LHCN-M2 (cell line): ENCODE data around the gene MYL10. TPM values are rescaled to one million over a fixed set of nuclear protein-coding genes. Genes with fewer than 3 reads are reported as not detected.

ENCODE experiments used
- DNase-seq: peaks from one replicate; pipeline ENCODE4 v3.0.0-alpha.2; 2012; ENCODE audit warnings: low read depth
- total RNA-seq: library from RNA; depleted of rRNA; stranded (reverse); fragments of >200 nt; gene quantifications from 2 replicates; pipeline ENCODE4 v1.2.3, GENCODE V29; 2014

Gene MYL10
- total RNA-seq, 1 experiment from 2014 or later, result 0.34 TPM

DNA sequence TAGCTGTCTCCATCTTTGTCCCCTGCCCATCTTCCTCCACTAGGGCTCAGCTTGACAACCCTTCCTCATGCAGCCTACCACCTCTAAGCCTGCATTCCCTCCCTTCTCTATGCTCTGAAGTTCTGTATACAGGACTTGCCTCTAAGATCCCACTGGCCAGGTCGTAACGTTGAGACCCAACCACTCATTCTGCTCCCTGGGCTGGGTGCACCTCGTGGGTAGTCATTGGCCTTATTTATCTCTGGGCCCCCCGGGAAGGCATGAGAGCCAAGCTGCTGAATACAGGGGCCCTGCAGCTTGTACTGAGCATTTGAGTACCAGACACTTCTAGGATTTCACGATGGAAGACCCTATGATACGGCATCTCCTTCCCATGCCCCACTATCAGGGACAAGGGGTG is 31.2 kb downstream of the MYL10 start:
- no peak for DNase-seq

DNA sequence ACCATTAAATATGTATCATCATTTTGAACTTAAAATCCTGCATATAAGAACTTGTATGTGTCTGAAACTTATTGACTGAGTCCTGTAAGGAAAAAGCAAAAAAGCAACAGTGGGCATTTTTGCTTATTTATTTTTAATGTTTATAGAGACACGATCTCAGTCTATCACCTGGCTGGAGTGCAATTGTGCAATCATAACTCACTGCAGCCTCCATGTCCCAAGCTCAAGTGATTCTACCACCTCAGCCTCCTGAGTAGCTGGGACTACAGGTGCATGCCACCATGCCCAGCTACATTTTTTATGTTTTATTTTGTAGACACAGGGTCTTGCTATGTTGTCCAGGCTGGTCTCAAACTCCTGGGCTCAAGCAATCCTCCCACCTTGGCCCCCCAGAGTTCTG is 32.2 kb downstream of the MYL10 start:
- DNase-seq, result no peak

DNA sequence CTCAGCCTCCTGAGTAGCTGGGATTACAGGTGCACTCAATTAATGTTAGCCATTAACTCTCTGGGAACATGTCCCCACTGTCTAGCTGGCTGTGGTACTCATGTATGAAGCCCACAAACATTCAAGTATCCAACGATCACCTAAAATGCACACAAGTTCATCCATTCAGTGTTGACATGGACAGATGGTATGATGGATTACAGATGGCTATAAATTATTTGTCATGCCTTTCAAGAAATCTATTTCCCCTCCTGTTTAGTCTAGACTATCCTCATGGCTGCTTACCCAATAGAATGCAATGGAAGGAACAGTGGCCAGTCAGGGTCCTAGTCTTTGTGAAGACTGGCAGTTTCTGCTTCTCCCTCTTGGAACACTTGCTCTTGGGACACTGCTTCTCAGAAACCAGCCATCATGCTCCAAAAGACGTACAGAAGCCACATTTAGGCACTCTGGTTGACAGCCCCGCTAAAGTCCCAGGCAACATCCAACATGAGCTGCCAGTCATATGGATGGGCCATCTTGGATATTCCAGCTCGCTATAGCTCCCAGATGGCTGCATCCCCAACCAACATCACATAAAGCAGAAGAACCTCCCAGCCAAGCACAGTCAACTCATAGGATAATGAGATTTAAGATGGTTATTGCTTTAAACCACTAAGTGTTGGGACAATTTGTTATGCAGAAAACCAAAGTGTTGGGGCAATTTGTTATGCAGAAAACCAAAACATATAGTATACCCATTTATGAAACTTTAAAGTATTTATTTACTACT is 33.1 kb downstream of the MYL10 start:
- DNase-seq, result no peak

DNA sequence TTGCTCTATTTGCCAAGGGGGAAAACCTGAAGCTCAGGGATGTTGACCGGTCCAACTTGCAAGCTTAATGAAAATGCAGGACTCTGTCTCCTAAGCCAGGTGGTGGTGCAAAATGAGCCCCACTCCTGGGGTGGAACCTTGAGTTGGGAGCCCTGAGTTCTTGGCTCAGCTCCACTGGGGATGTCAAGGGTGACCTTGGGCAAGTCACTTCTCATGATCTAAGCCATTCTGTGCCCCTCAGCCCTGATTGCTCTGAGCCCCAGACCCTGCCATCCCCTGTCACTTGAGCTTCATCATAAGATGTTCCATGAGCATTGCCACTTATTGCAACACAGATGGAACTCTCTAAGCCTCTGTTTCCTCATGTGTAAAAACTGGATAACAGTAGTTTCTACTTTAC is 33.9 kb downstream of the MYL10 start:
- no peak for DNase-seq

DNA sequence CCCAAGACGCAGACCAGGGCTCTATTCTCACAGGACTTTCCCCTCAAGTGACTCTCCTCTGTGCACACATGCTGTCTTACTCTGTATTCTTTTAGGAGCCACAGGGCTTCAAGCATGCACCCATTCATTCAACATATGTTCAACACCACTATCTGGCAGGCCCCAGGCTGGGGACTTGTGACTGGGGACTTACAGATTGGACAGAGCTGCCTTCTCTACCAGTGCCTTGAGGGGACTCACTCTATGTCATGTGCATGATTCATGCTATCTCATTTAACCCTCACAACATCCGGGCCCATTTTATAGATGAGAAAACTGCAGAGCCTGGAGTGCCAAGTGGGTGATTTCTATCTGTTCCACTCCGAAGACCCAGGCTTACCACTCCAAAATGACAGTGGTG is 34.3 kb downstream of the MYL10 start:
- no peak for DNase-seq

DNA sequence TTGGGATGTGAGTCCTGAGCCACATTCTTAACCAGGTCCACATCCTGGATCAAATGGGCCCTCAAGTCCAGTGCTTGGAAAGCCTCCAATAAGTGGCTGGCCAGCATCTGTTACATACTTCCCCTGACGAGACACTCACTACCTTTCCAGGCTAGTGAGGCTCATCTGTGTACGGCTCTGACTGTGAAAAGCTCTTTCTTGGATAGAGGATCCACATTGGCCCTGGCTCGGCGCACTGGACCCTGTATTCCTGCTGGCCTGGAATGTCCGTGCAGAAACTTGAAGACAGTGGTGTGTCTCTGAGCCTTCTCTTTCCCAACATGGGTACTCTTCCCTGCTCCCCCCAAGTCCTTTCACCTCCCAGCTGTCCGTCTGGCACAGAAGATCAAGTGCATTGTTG is 35.5 kb downstream of the MYL10 start:
- DNase-seq, result no peak

DNA sequence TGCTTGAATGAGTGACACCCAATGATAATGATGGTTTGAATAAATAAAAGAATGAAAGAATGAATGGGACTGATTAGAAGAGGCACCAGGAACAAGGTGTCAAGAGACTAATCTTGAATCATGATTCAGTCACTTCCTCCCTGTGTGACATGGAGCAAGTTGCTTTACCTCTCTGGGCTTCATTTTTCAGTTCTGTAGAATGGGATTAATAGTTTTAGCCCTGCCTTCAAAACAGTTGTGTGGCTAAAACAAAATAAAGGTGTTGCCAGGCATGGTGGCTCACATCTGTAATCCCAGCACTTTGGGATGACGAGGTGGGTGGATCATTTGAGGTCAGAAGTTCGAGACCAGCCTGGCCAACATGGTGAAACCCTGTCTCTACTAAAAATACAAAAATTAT is 37.6 kb downstream of the MYL10 start:
- DNase-seq, result no peak

DNA sequence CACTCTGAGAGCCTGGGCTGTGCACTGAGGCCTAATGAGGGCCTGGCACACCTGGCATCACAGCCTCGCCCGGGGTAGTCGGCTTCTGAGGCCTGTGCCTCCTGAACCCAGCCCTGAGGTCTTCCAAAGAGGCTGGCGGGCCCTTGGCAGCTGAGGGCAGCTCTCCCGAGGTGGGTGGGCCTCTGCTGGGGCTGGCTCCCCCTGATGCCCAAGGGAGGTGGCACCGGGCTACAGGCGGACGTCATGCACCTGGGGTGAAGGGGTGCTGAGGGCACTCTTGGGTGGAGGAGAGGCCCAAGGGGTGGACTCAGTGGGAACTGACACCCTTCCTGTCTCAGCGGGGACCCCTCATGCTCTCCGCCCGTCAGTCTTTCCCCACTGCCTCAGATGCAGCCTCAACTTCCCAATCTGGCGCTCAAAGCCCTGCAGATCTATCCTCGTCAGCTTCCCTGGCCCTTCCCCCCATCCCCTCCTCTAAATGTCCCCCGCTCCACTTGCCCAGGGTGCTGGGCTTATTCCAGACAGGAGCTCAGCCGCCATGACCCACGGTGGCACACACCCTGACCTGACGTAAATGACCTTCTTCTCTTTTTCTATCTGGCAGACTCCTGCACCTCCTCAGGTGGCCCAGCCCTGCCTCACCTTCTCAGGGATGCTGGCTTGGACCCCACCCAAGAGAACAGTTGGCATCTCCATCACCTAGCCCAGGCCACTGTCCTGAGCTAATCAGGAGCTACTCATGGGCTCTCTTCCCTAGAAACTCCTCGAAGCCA is 38.2 kb downstream of the MYL10 start:
- DNase-seq, result no peak

DNA sequence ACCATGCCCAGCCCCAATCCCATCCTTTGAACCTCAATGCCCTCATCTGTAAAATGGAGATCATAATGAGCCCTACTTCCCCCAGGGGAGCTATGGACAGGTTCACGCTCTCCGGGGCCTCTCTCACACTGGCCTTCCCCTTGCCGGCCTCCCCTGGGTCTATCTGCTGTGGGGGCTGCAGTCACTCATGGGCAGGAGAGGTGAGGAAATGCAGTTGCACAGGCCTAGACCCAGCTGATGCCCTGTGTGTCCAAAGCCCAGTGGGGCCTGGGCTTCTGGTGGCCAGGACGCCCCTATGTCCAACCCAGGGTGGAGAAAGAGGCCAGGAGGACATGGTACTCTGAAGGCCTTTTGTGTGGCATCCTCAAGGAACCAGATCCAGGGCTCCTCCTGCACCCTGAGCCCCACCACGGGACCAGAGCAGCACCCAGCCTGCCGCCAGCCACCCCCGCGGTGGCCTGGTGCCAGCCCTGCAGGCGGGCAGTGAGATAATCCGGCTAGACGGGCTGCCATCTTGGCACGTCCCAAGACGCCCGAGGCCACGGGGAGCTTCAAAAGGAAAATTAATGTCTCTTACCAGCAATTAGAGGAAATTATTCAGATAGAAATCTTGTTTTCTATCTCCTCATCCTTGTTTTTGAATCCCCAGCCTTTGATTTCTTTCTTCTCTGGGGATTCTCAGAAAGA is 39.0 kb downstream of the MYL10 start:
- no peak for DNase-seq

DNA sequence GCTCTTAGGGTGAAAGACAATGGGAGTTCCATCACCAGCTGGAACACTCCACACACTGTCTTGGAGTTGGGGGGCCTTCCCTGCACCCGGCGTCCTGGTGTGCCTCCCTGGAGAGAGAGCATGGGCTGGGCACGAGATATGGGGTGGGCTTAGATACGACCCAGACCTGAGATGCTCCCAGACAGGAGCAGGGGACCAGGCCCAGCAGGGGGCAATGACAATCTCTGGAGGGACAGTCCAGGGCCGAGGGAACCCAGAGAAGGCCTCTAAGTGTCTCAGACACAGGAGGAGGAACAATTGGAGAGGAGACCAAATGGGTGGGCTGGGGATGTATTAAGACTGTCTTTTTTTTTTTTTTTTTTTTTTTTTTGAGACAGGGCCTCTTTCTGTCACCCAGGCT is 40.0 kb downstream of the MYL10 start:
- no peak for DNase-seq

DNA sequence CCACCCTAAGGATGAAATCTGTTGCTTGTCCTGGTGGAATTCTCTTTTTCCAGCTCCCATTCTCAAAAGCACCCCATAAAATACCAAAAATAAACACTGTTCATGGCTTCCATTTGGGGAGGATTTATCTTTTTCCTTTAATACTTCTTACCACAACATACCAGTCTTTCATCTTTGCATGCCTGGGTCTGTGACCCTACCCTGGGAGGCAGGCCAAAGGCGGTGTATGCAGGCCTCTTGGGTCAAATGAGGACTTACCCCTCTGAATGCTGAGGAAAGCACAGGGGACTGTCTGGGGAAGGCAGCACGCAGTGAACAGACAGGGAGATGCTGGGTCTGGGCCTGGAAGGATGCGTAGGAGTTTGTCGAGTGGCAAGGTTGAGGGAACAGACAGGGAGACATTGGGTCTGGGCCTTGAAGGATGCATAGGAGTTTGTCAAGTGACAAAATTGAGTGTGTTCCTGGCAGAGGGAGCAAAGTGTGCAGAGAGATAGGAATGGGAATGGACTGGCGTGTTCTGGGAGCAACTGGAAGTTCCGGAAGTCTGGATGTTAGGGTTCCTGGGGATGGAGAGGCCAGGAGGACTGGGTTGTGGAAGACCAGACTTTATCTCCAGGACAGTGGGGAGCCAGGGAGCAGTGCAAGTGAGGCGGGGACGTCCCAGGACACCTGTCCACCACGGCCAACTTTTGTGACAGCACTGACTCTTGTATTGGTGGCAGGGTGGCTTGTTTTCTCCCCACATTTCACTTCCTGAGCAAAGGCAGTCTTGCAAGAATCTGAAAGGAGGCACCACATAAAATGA is 40.8 kb downstream of the MYL10 start:
- DNase-seq, result no peak

DNA sequence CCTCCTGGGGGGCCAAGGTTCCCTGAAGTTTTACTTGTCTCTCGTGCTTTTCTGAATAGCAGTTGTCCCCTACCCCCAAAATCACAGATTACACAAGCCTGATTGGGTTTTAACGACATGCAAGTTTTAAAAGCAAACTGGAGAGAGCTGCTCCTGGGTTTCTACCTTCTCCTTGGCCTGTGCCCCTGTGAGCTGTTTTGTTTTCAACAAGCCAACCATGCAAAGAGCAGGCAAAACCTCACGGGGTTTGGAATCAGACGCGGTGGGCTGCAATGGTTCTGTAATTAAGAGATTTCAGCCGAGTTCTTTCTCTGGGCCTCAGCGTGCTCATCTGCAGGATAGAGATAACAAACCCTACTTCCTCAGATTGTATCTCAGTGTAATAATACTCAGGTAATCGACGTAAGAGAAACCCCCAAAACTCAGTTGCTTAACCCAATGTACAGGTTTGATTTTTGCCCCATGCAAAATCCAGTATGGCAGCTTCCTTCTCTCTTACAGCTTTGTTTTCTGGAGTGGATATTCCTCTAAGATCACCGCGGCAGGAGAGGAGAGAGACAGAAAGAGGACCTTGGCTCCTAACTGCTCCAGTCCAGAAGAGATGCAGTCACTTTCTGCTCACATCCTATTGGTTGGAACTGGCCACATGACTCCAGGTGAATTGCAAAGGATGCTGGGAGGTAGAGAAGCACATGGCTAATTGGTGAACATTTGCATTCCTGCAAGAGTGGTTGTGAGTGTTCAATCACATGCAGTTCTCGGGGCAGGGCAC is 42.0 kb downstream of the MYL10 start:
- no peak for DNase-seq

DNA sequence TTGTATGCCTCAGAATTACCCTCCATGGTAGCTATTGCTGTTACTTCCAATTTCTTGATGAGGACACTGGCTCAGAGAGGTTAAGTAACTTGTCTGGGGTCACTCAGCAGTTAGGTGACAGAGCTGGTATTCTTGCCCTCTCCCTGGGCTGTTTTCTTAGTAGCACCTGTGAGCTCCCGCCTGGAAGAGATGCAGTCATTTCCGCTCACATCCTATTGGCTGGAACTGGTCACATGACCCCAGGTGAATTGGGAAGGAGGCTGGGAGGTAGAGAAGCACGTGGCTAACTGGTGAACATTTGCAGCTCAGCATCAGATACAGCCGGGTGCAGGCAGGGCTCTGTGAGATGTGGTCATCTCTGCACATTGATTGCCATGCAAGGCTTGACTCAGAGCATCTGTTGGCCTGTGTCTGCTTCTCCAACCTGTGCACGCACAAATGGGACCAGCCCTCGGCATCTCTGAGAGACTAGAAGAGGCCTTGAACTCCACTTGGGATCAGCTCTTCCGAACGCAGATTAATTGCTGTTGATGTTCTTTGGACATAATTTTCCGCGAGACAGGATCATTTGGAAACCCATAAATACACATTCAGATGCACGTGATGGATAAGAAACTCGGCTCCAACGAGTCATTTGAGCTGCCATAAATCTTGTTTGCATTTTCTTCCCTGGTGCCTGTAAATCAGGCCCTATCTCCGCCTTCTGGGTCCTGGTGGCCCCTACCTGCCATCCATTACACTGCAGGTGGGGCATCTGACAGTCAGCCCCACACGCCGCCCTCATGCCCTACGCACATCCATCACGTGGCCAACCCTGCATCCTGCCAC is 42.8 kb downstream of the MYL10 start:
- DNase-seq, result no peak

DNA sequence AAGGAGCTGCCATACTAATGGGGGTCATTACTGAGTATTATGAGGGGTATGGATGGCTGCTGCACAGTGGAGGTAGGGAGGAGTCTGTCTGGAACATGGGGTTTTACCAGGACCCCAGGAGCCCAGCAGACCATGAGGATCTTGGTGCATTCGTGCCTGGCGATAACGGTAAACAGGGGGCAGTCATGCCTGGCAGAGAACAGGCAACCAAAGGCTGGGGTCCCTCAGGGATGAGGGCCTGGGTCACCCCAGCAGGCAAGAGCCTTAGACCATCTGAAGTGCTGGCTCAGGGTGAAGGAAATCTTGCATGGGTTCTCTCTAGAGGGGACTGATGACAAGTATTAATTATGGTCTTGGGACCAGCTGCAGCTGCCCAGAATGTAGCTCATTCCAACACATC is 46.1 kb downstream of the MYL10 start:
- no peak for DNase-seq

DNA sequence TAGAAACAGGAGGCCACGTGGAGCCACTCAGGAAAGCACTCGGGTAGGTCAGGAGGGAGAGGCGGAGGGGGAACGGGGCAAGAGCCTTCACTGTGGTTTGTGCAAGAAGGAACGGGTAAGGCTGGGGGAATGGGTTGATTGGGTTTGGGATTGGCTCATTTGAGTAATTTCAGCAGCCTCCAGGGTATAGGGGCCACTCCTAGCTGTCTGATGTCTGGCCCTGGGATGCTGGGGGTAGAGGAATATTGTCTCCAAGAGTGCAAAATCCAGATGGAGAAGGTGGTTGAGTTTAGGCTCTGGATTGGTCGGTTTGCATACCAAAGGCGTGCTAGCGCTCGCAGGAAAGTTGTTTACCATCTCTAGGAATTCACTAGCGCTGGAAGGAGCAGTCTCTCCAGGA is 47.2 kb downstream of the MYL10 start:
- no peak for DNase-seq

DNA sequence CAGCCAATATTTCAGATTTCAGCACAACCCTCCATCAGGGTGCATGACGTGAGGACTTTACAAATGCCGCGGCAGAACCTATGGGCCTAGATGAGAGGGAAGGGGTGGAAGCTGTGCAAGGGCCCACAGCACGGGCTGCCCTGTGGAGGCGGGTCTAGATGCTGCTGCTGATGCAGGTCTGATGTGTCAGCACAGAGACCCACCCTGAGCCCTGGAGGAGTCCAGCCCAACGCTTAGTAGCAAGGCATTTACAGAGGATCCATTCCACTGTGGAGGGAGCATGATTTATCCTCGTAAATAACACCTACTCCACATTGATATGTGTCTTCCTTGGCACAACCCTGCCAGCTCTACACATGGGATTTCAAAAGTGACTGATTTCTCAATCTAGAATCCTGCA is 48.5 kb downstream of the MYL10 start:
- no peak for DNase-seq

DNA sequence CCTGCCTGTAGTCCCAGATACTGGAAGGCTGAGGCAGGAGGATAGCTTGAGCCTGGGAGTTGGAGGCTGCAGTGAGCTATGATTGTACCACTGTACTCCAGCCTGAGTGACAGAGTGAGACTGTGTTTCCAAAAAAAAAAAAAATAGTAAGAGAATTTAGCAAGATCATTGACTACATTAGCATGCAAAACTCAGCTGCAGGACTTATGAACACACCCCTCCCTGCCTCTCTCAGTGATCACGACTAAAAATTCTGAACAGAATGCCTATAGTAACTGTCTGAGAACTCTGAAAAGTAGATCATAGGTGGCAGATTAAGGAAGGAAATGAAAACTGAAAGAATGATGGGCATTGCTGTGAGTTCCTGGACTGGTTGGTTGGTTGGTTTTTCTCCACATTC is 50.5 kb downstream of the MYL10 start:
- DNase-seq, result no peak

DNA sequence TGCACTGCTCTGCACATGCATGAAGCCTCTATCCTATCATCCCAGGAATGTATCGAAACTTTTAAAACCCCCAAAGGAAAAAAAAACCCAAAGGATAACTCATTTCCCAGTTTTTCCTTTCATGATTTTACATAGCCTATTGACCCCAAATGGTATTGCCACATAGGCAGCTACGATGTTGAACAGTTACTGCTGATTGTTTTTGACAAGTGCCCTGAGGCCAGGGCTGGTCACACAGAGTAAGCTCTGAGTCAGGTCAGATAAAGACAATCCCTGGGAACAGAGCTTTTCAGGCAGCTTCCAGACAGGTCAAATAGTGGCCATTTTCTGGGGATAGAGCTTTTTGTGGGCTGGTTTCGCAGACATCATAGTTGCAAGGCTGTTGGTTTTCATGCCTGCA is 52.1 kb downstream of the MYL10 start:
- no peak for DNase-seq

DNA sequence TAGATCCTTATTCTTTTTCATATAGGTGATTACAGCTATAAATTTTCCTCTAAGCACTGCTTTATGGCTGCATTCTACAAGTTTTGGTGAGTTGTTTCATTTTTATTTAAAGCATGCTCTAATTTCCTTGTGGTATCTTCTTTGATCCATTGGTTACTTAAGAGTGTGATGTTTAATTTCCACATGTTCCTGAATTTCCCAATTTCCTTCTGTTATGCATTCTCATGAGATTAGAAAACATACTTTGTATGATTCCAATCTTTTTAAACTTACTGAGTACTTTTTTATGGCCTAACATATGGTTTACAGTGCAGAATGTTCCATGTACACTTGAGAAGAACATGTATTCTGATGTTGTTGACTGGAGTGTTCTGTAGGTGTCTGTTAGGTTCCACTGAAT is 53.4 kb downstream of the MYL10 start:
- no peak for DNase-seq

DNA sequence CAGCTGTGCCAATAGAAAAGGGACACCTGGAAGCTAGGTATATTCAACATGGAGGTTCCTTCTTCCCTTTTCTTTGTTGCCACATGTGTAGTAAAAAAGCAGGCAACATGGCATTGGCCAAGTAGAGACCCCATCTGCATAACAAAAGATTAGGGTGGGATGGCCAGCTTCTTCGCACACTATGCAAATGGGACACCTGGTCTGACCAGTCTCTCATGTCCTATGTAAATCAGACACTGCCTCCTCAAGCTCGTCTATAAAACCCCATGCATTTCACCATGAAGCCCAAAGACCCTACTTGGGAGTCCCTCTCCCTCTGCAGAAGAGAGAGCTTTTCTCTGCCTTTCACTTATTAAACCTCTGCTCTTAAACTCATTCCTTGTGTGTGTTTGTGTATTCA is 53.9 kb downstream of the MYL10 start:
- DNase-seq, result no peak
